Hepatocyte (in vitro differentiated cells): ENCODE measurements around the gene MEIKIN. TPM values are rescaled to one million over a fixed set of nuclear protein-coding genes. Genes with fewer than 3 reads are reported as not detected.
"Not testable (repeated sequence)": the region's sequence is repeated elsewhere in the genome, so short reads cannot be mapped to it uniquely, and the experiment has no call there.

Source experiments
- DNase-seq: peaks from one replicate; pipeline ENCODE4 v3.0.0-alpha.2; 2016; ENCODE audit warnings: low spot score
- H2AFZ ChIP-seq: fragments of 200-600 bp; sonication (generic); 2 replicates; pipeline ENCODE4 v1.6.0; 2016; ENCODE audit warnings: antibody characterized with exemption, mild to moderate bottlenecking
- H3K27ac ChIP-seq: fragments of 200-600 bp; sonication (generic); 2 replicates; pipeline ENCODE4 v1.5.1; 2016; ENCODE audit warnings: mild to moderate bottlenecking
- H3K27me3 ChIP-seq: fragments of 200-600 bp; sonication (generic); 2 replicates; pipeline ENCODE4 v1.6.1; 2016
- H3K36me3 ChIP-seq: fragments of 200-600 bp; sonication (generic); replicated peaks from 2 replicates; pipeline ENCODE4 v1.5.1; 2016; ENCODE audit warnings: low read depth; ENCODE audit not compliant: insufficient read depth
- H3K4me1 ChIP-seq: fragments of 200-600 bp; sonication (generic); 2 replicates; pipeline ENCODE4 v1.5.1; 2016; ENCODE audit warnings: mild to moderate bottlenecking, moderate library complexity; ENCODE audit not compliant: insufficient read depth
- H3K4me2 ChIP-seq: fragments of 200-600 bp; sonication (generic); 2 replicates; pipeline ENCODE4 v1.6.0; 2016
- H3K4me3 ChIP-seq: fragments of 200-600 bp; sonication (generic); 2 replicates; pipeline ENCODE4 v1.5.1; 2016; ENCODE audit warnings: mild to moderate bottlenecking
- H3K79me2 ChIP-seq: fragments of 200-600 bp; sonication (generic); 2 replicates; pipeline ENCODE4 v1.6.0; 2017; ENCODE audit warnings: mild to moderate bottlenecking
- H3K9me2 ChIP-seq: fragments of 200-600 bp; sonication (generic); replicated peaks from 2 replicates; pipeline ENCODE4 v1.6.0; 2017; ENCODE audit warnings: mild to moderate bottlenecking; ENCODE audit not compliant: insufficient read depth
- H3K9me3 ChIP-seq: fragments of 200-600 bp; sonication (generic); 2 replicates; pipeline ENCODE4 v1.5.1; 2016; ENCODE audit warnings: low read depth, mild to moderate bottlenecking
- H4K20me1 ChIP-seq: fragments of 200-600 bp; sonication (generic); 2 replicates; pipeline ENCODE4 v1.6.0; 2016; ENCODE audit warnings: mild to moderate bottlenecking; ENCODE audit not compliant: insufficient read depth, poor library complexity, severe bottlenecking
- CTCF ChIP-seq: fragments of 200-600 bp; sonication (generic); IDR thresholded peaks from 2 replicates; pipeline ENCODE4 v1.5.1; 2016; ENCODE audit warnings: antibody characterized with exemption, mild to moderate bottlenecking; ENCODE audit not compliant: poor library complexity
- EZH2 ChIP-seq: fragments of 200-600 bp; sonication (generic); IDR thresholded peaks from 2 replicates; pipeline ENCODE4 v1.6.1; 2016; ENCODE audit warnings: antibody characterized with exemption, mild to moderate bottlenecking, borderline replicate concordance
- EZH2phosphoT487 ChIP-seq: fragments of 200-600 bp; sonication (generic); IDR thresholded peaks from one replicate; pipeline ENCODE4 v1.6.1; 2018; ENCODE audit warnings: antibody characterized with exemption, mild to moderate bottlenecking, low read depth, moderate library complexity; ENCODE audit not compliant: unreplicated experiment, severe bottlenecking
- WGBS: methylation state at CpG from one replicate; pipeline ENCODE4 v1.1.6; 2016; ENCODE audit warnings: low lambda C conversion rate; ENCODE audit errors: missing lambda C conversion rate; 5-methylcytosine and 5-hydroxymethylcytosine counted together
- polyA plus RNA-seq: library from polyadenylated mRNA; unstranded; fragments of >200 nt; fragmentation: Nextera tagmentation; extraction: Ambion mirVana; gene quantifications from 2 replicates; pipeline ENCODE4 v1.2.1, GENCODE V29; 2016
- total RNA-seq: library from RNA; depleted of rRNA; stranded (reverse); fragments of >200 nt; gene quantifications from 2 replicates; pipeline ENCODE4 v1.2.3, GENCODE V29; 2014

MEIKIN gene
- total and polyA plus RNA-seq, 2 experiments from 2014 or later, result not detected

DNA sequence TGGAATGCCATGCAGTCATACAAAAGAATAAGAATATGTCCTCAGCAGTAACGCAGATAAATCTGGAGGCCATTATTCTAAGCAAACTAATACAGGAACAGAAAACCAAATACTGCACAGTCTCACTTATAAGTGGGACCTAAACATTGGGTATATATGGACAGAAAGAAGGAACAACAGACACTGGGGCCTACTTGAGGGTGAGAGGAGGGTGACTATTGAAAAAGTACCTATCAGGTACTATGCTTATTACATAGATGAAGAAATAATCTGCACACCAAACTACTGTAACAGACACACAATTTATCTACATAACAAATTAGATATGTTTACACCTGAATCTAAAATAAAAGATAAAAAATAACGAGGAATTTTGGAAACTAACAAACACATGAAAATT lies 38.8 kb downstream of the MEIKIN start:
- no peaks in the 10 kb centered on the region for H3K79me2 ChIP-seq
- no peak overlapping the region for H2AFZ ChIP-seq
- H4K20me1 ChIP-seq, result no peaks in the 10 kb centered on the region
- DNase-seq, result no peak
- H3K9me2 ChIP-seq, result no peaks in the 10 kb centered on the region
- 85% methylated on average over 2 of the region's 2 CpGs for WGBS
- H3K4me3 ChIP-seq, result no peak overlapping the region
- no peaks in the 10 kb centered on the region for H3K9me3 ChIP-seq
- TF ChIP-seq EZH2 (no peak), CTCF (no peak), EZH2phosphoT487 (no peak)
- no peak overlapping the region for H3K4me2 ChIP-seq
- H3K4me1 ChIP-seq, result no peaks in the 10 kb centered on the region
- H3K27ac ChIP-seq, result no peak overlapping the region
- H3K27me3 ChIP-seq, result peaks cover 3% of the 10 kb centered on the region
- H3K36me3 ChIP-seq, result no peaks in the 10 kb centered on the region

- H3K27ac ChIP-seq, H3K27me3 ChIP-seq, H2AFZ ChIP-seq, H3K4me3 ChIP-seq, DNase-seq, H3K9me2 ChIP-seq, H3K36me3 ChIP-seq, H4K20me1 ChIP-seq, H3K4me1 ChIP-seq, H3K9me3 ChIP-seq, H3K4me2 ChIP-seq, H3K79me2 ChIP-seq: not testable (repeated sequence)
- WGBS, result 88% methylated on average over 1 of the region's 1 CpG
Measured at GRCh38 chr5:131902266-131902665, 43.2 kb downstream of the MEIKIN start.

- Histone ChIP-seq H3K9me3 (no peaks in the 10 kb centered on the region), H2AFZ (no peak overlapping the region), H3K79me2 (no peaks in the 10 kb centered on the region), H3K36me3 (no peaks in the 10 kb centered on the region), H3K27me3 (no peaks in the 10 kb centered on the region), H3K4me2 (no peak overlapping the region), H3K9me2 (no peaks in the 10 kb centered on the region), H4K20me1 (no peaks in the 10 kb centered on the region), H3K27ac (no peak overlapping the region), H3K4me3 (no peak overlapping the region), H3K4me1 (no peaks in the 10 kb centered on the region)
- TF ChIP-seq CTCF, result no peak
- TF ChIP-seq EZH2phosphoT487, result no peak
- no peak for TF ChIP-seq EZH2
- no peak for DNase-seq
Measured at GRCh38 chr5:131899686-131900085, 45.8 kb downstream of the MEIKIN start.

DNA sequence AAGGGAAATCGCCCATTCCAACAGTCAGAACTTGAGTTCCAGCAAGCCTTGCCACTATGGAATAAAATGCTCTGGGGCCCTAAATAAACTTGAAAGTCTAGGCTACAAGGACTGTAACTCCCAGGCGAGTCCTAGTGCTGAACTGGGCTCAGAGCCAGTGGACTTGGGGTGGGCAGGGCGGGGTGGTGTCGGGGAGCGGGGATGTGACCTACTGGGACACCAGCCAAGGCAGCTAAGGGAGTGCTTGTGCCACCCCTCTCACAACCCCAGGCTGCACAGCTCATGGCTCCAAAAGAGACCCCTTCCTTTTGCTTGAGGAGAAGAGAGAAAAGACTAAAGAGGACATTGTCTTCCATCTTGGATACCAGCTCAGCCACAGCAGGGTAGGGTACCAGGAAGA lies 61.5 kb downstream of the MEIKIN start:
- no peak overlapping the region for H3K27ac ChIP-seq
- no peaks in the 10 kb centered on the region for H4K20me1 ChIP-seq
- H3K4me2 ChIP-seq, result no peak overlapping the region
- no peak overlapping the region for H3K4me3 ChIP-seq
- no peak for TF ChIP-seq CTCF
- no peak for TF ChIP-seq EZH2phosphoT487
- TF ChIP-seq EZH2, result no peak
- 95% methylated on average over 5 of the region's 5 CpGs for WGBS
- H3K4me1 ChIP-seq, result no peaks in the 10 kb centered on the region
- no peak overlapping the region for H2AFZ ChIP-seq
- no peaks in the 10 kb centered on the region for H3K27me3 ChIP-seq
- no peaks in the 10 kb centered on the region for H3K79me2 ChIP-seq
- no peak for DNase-seq
- no peaks in the 10 kb centered on the region for H3K36me3 ChIP-seq
- no peaks in the 10 kb centered on the region for H3K9me2 ChIP-seq
- H3K9me3 ChIP-seq, result no peaks in the 10 kb centered on the region
